GF-D8 (cell line): ENCODE measurements around the gene ICE2.

Experiments
- DNase-seq: peaks from one replicate; lab custom pipeline; 2025; lab: John Stamatoyannopoulos, UW

ICE2 gene

GRCh38 chr15:60371175-60372051 is 107.5 kb downstream of the ICE2 start:
- no peak for DNase-seq

- DNase-seq, result no peak
Observed at GRCh38 chr15:60370869-60371136, 108.1 kb downstream of the ICE2 start.

- DNase-seq, result no peak
Observed at GRCh38 chr15:60370105-60370868, 108.7 kb downstream of the ICE2 start.

GRCh38 chr15:60369696-60370095 is 109.2 kb downstream of the ICE2 start:
- DNase-seq, result no peak
